ENCODE results near the gene OLA1. TPM values are rescaled to one million over a fixed set of nuclear protein-coding genes. Genes with fewer than 3 reads are reported as not detected.

Gene OLA1
- total RNA-seq = 154 and 167 TPM in 2 replicates

GRCh38 chr2:174248187-174248997 is at the start of gene OLA1:
Gene OLA1 (minus strand): TSS chr2:174248532. CDS start chr2:174246815, 1,717 bp downstream.

Small RNA genes within 50 kb of the gene (small RNA-seq; reads per million reads assigned to genes)
- not detected for gene RF00019

Other genes starting within 250 kb of the OLA1 start
- gene SP9, start 86.4 kb upstream of the OLA1 start, total RNA-seq = not detected in 2 replicates
- 29.8 and 34.2 TPM in 2 replicates for gene SCRN3, start 147.2 kb upstream of the OLA1 start, total RNA-seq
- 2.3 and 2.7 TPM in 2 replicates for gene GPR155, start 238.5 kb upstream of the OLA1 start, total RNA-seq